ENCODE results near the gene LIPF. TPM values are rescaled to one million over a fixed set of nuclear protein-coding genes. Genes with fewer than 3 reads are reported as not detected.
"Not testable (repeated sequence)": the region's sequence is repeated elsewhere in the genome, so short reads cannot be mapped to it uniquely, and the experiment has no call there.

Gene LIPF
- polyA plus RNA-seq, 1 donor from 2014 or later: not detected

GRCh38 chr10:88659725-88660597, 4.3 kb upstream of the LIPF start:
- Mint-ChIP-seq H3K27ac (no peak overlapping the region), H3K36me3 (no peaks in the 10 kb centered on the region), H3K4me1 (no peaks in the 10 kb centered on the region), H3K27me3 (peaks cover 2% of the 10 kb centered on the region), H3K9me3 (peaks cover 0 to 2% (median 2%) of the 10 kb centered on the region in 3 donors), H3K4me3 (no peak overlapping the region)

- H3K27me3 Mint-ChIP-seq: peaks cover 2% of the 10 kb centered on the region
- H3K4me3 Mint-ChIP-seq: no peak overlapping the region
- no peak overlapping the region for H3K27ac Mint-ChIP-seq
- no peaks in the 10 kb centered on the region for H3K4me1 Mint-ChIP-seq
- H3K9me3 Mint-ChIP-seq: peaks cover 0 to 2% (median 2%) of the 10 kb centered on the region in 3 donors
- H3K36me3 Mint-ChIP-seq: no peaks in the 10 kb centered on the region
These were observed 3.7 kb upstream of the LIPF start for GRCh38 chr10:88660598-88660884.

- Mint-ChIP-seq H3K4me3 (no peak overlapping the region), H3K4me1 (no peaks in the 10 kb centered on the region), H3K36me3 (no peaks in the 10 kb centered on the region), H3K27me3 (peaks cover 2% of the 10 kb centered on the region), H3K27ac (no peak overlapping the region), H3K9me3 (peaks cover 0 to 2% (median 2%) of the 10 kb centered on the region in 3 donors)
These were observed 3.2 kb upstream of the LIPF start for GRCh38 chr10:88661018-88661417.

GRCh38 chr10:88661577-88661976, 2.7 kb upstream of the LIPF start:
- no peaks in the 10 kb centered on the region for H3K4me1 Mint-ChIP-seq
- H3K27me3 Mint-ChIP-seq: peaks cover 2% of the 10 kb centered on the region
- H3K36me3 Mint-ChIP-seq: no peaks in the 10 kb centered on the region
- H3K4me3 Mint-ChIP-seq: no peak overlapping the region
- H3K9me3 Mint-ChIP-seq: peaks cover 0 to 2% (median 2%) of the 10 kb centered on the region in 3 donors
- no peak overlapping the region for H3K27ac Mint-ChIP-seq

GRCh38 chr10:88663153-88663552, 1.1 kb upstream of the LIPF start:
- H3K27ac Mint-ChIP-seq, H3K4me3 Mint-ChIP-seq, H3K9me3 Mint-ChIP-seq, H3K27me3 Mint-ChIP-seq, H3K36me3 Mint-ChIP-seq, H3K4me1 Mint-ChIP-seq: not testable (repeated sequence)

- no peaks in the 10 kb centered on the region for H3K27me3 Mint-ChIP-seq
- no peak overlapping the region for H3K27ac Mint-ChIP-seq
- no peaks in the 10 kb centered on the region for H3K9me3 Mint-ChIP-seq
These were observed 4.2 kb downstream of the LIPF start for GRCh38 chr10:88668465-88668864.

GRCh38 chr10:88670497-88670896, 6.3 kb downstream of the LIPF start:
- no peak overlapping the region for H3K4me3 Mint-ChIP-seq
- H3K27ac Mint-ChIP-seq: no peak overlapping the region
- no peaks in the 10 kb centered on the region for H3K27me3 Mint-ChIP-seq
- H3K36me3 Mint-ChIP-seq: no peaks in the 10 kb centered on the region
- H3K4me1 Mint-ChIP-seq: peaks cover 0 to 2% (median 2%) of the 10 kb centered on the region in 3 donors
- H3K9me3 Mint-ChIP-seq: no peaks in the 10 kb centered on the region

More at GRCh38 chr10:88668465-88668864, 4.2 kb downstream of the LIPF start:
- no peaks in the 10 kb centered on the region for H3K36me3 Mint-ChIP-seq
- H3K4me3 Mint-ChIP-seq: no peak overlapping the region
- H3K4me1 Mint-ChIP-seq: peaks cover 0 to 2% (median 2%) of the 10 kb centered on the region in 3 donors

- Mint-ChIP-seq H3K27ac (no peak overlapping the region), H3K9me3 (no peaks in the 10 kb centered on the region), H3K4me1 (peaks cover 0 to 2% (median 2%) of the 10 kb centered on the region in 3 donors), H3K4me3 (no peak overlapping the region), H3K27me3 (no peaks in the 10 kb centered on the region), H3K36me3 (no peaks in the 10 kb centered on the region)
These were observed 7.8 kb downstream of the LIPF start for GRCh38 chr10:88672041-88672440.

- H3K27me3 Mint-ChIP-seq: peaks cover 3% of the 10 kb centered on the region
- no peaks in the 10 kb centered on the region for H3K4me1 Mint-ChIP-seq
- H3K9me3 Mint-ChIP-seq: no peaks in the 10 kb centered on the region
- no peak overlapping the region for H3K4me3 Mint-ChIP-seq
- H3K36me3 Mint-ChIP-seq: no peaks in the 10 kb centered on the region
- no peak overlapping the region for H3K27ac Mint-ChIP-seq
These were observed 12.2 kb downstream of the LIPF start for GRCh38 chr10:88676283-88677060.

- Mint-ChIP-seq H3K9me3 (no peaks in the 10 kb centered on the region), H3K36me3 (no peaks in the 10 kb centered on the region), H3K27me3 (peaks cover 9% of the 10 kb centered on the region), H3K4me3 (no peak overlapping the region), H3K4me1 (no peaks in the 10 kb centered on the region), H3K27ac (no peak overlapping the region)
These were observed 16.7 kb downstream of the LIPF start for GRCh38 chr10:88680958-88681357.

GRCh38 chr10:88682491-88682890, 18.2 kb downstream of the LIPF start:
- Mint-ChIP-seq H3K9me3 (no peaks in the 10 kb centered on the region), H3K36me3 (no peaks in the 10 kb centered on the region), H3K27me3 (peaks cover 9% of the 10 kb centered on the region), H3K4me3 (no peak overlapping the region), H3K27ac (no peak overlapping the region), H3K4me1 (no peaks in the 10 kb centered on the region)

GRCh38 chr10:88687853-88688467, 23.7 kb downstream of the LIPF start:
- H3K9me3 Mint-ChIP-seq: no peaks in the 10 kb centered on the region
- H3K4me3 Mint-ChIP-seq: no peak overlapping the region
- H3K4me1 Mint-ChIP-seq: no peaks in the 10 kb centered on the region
- H3K27me3 Mint-ChIP-seq: peaks cover 1% of the 10 kb centered on the region
- no peak overlapping the region for H3K27ac Mint-ChIP-seq
- no peaks in the 10 kb centered on the region for H3K36me3 Mint-ChIP-seq

- H3K27me3 Mint-ChIP-seq: no peaks in the 10 kb centered on the region
- peaks cover 0 to 2% (median 0%) of the 10 kb centered on the region in 3 donors for H3K4me1 Mint-ChIP-seq
- no peaks in the 10 kb centered on the region for H3K36me3 Mint-ChIP-seq
- no peaks in the 10 kb centered on the region for H3K9me3 Mint-ChIP-seq
- H3K4me3 Mint-ChIP-seq: no peak overlapping the region
- H3K27ac Mint-ChIP-seq: no peak overlapping the region
These were observed 25.1 kb downstream of the LIPF start for GRCh38 chr10:88689366-88689765.

GRCh38 chr10:88693392-88694020, 29.3 kb downstream of the LIPF start:
- Mint-ChIP-seq H3K9me3 (no peaks in the 10 kb centered on the region), H3K27ac (no peak overlapping the region), H3K36me3 (no peaks in the 10 kb centered on the region), H3K27me3 (peaks cover 4% of the 10 kb centered on the region), H3K4me1 (peaks cover 0 to 2% (median 0%) of the 10 kb centered on the region in 3 donors), H3K4me3 (no peak overlapping the region)
